HepG2 (cell line): ENCODE data around the gene KIZ. TPM values are rescaled to one million over a fixed set of nuclear protein-coding genes. Genes with fewer than 3 reads are reported as not detected.
A peak's percentile ranks its signal among the peaks of the same experiment; 100 is the strongest.

Experiments
- BRF2 ChIP-seq: sonication (generic); formaldehyde crosslinking; IDR thresholded peaks from 2 replicates; pipeline ENCODE4 v1.8.1; 2022; ENCODE audit warnings: mild to moderate bottlenecking, missing genetic modification reagents
- CBFB ChIP-seq: sonication (generic); formaldehyde crosslinking; IDR thresholded peaks from 2 replicates; pipeline ENCODE4 v1.4.0; 2020; ENCODE audit warnings: missing genetic modification reagents
- HDAC1 ChIP-seq: sonication (generic); formaldehyde crosslinking; IDR thresholded peaks from 2 replicates; pipeline ENCODE4 v1.5.1; 2020; ENCODE audit warnings: mild to moderate bottlenecking, missing genetic modification reagents
- HMGA1 ChIP-seq: sonication (generic); formaldehyde crosslinking; conservative IDR thresholded peaks from 2 replicates; pipeline ENCODE4 v1.4.0; 2020; ENCODE audit warnings: missing genetic modification reagents
- HMGXB4 ChIP-seq, 2 experiments: sonication (generic) in 1 of 2; formaldehyde crosslinking in 1 of 2; IDR thresholded peaks; 2 replicates each; pipeline versions ENCODE4 v1.4.0 to v1.6.1; 2018 to 2020; ENCODE audit warnings: missing genetic modification reagents in 2 of 2, borderline replicate concordance in 1 of 2, low read depth in 1 of 2, mild to moderate bottlenecking in 1 of 2, missing biosample characterization in 1 of 2
- POGK ChIP-seq: sonication (generic); formaldehyde crosslinking; conservative IDR thresholded peaks from 2 replicates; pipeline ENCODE4 v1.8.0; 2022; ENCODE audit warnings: mild to moderate bottlenecking, moderate library complexity, missing genetic modification reagents
- PRMT3 ChIP-seq: sonication (generic); formaldehyde crosslinking; IDR thresholded peaks from 2 replicates; pipeline ENCODE4 v1.8.1; 2022; ENCODE audit warnings: low read depth, mild to moderate bottlenecking, moderate library complexity, missing genetic modification reagents, borderline replicate concordance
- ZBTB42 ChIP-seq: sonication (generic); formaldehyde crosslinking; IDR thresholded peaks from 2 replicates; pipeline ENCODE4 v1.5.0; 2020; ENCODE audit warnings: mild to moderate bottlenecking, missing genetic modification reagents
- ZNF24 ChIP-seq: fragments of 450-650 bp; IDR thresholded peaks from 2 replicates; pipeline ENCODE4 v1.6.1; 2017; ENCODE audit warnings: antibody characterized with exemption, mild to moderate bottlenecking
- ZNF30 ChIP-seq: sonication (generic); formaldehyde crosslinking; IDR thresholded peaks from 2 replicates; pipeline ENCODE4 v1.5.0; 2020; ENCODE audit warnings: mild to moderate bottlenecking, missing genetic modification reagents
- ZNF614 ChIP-seq: IDR thresholded peaks from 2 replicates; pipeline ENCODE4 v1.6.1; 2018; ENCODE audit warnings: missing biosample characterization, missing genetic modification reagents, inconsistent platforms, borderline replicate concordance
- ZNF784 ChIP-seq: sonication (generic); formaldehyde crosslinking; IDR thresholded peaks from 2 replicates; pipeline ENCODE4 v1.5.1; 2020; ENCODE audit warnings: missing genetic modification reagents, mild to moderate bottlenecking, borderline replicate concordance
- ZNF790 ChIP-seq: sonication (generic); formaldehyde crosslinking; IDR thresholded peaks from 2 replicates; pipeline ENCODE4 v1.8.0; 2022; ENCODE audit warnings: missing genetic modification reagents, mild to moderate bottlenecking, borderline replicate concordance
- ZNF878 ChIP-seq: sonication (generic); formaldehyde crosslinking; IDR thresholded peaks from 2 replicates; pipeline ENCODE4 v1.8.1; 2023; ENCODE audit warnings: mild to moderate bottlenecking, missing genetic modification reagents, moderate library complexity
- polyA plus RNA-seq, 8 experiments: library from polyadenylated mRNA; depleted of rRNA in 3 of 8; stranded (reverse) in 7 of 8; unstranded in 1 of 8; fragments of >200 nt; fragmentation: Illumina TruSeq in 4 of 8; extraction: Trizol in 4 of 8; gene quantifications; 2 replicates each; pipeline versions ENCODE4 v1.2.1 to v1.2.3, GENCODE V29; 2011 to 2016; ENCODE audit warnings: low read depth in 4 of 8, missing spikeins in 1 of 8, mixed read lengths in 1 of 8; ENCODE audit not compliant: insufficient read depth in 1 of 8
- total RNA-seq, 5 experiments: library from RNA; depleted of rRNA; stranded (reverse); fragments of >200 nt; fragmentation: Illumina TruSeq; extraction: Trizol; gene quantifications; 2 replicates each; pipeline ENCODE4 v1.2.3, GENCODE V29; 2016; ENCODE audit warnings: low read depth in 1 of 5
- TF ChIP-seq, protein P1 (sequence below): sonication (generic); formaldehyde crosslinking; IDR thresholded peaks from 2 replicates; pipeline ENCODE4 v1.9.0; 2021; ENCODE audit warnings: missing genetic modification reagents, mild to moderate bottlenecking, borderline replicate concordance
- TF ChIP-seq, protein P2 (sequence below): sonication (generic); formaldehyde crosslinking; IDR thresholded peaks from 2 replicates; pipeline ENCODE4 v1.4.0; 2020; ENCODE audit warnings: low read depth, missing genetic modification reagents

Gene KIZ
- total and polyA plus RNA-seq, 2 of the 13 experiments (the other 11 are each of a cell fraction or from before 2014, with no cell fraction given): 46.3 to 114 TPM

- TF ChIP-seq HMGXB4 (CRISPR knock-in tag; IDR thresholded peaks at IDR 0.05; ENCODE audit: borderline replicate concordance in 1 of 2, low read depth in 1 of 2) (peak; percentile 95 to 96), HMGA1 (no peak), ZNF30 (CRISPR knock-in tag) (0 out of 2 replicates have a peak, but pooled peaks have one; percentile 67), POGK (CRISPR knock-in tag) (0 out of 2 replicates have a peak, but pooled peaks have one; percentile 57), ZNF614 (peak; percentile 85; the same call in 1 of the 2 replicates), ZNF878 (CRISPR knock-in tag) (peak; percentile 66; the same call in 1 of the 2 replicates), ZBTB42 (CRISPR knock-in tag) (no peak), PRMT3 (CRISPR knock-in tag) (no peak), ZNF24 (no peak), CBFB (CRISPR knock-in tag) (peak; percentile 85), HDAC1 (CRISPR knock-in tag) (peak; percentile 92), BRF2 (CRISPR knock-in tag) (no peak; the same call in 1 of the 2 replicates), ZNF784 (0 out of 2 replicates have a peak, but pooled peaks have one; percentile 6), ZNF790 (peak; percentile 33; the same call in 1 of the 2 replicates)
- TF ChIP-seq, protein P1, sequence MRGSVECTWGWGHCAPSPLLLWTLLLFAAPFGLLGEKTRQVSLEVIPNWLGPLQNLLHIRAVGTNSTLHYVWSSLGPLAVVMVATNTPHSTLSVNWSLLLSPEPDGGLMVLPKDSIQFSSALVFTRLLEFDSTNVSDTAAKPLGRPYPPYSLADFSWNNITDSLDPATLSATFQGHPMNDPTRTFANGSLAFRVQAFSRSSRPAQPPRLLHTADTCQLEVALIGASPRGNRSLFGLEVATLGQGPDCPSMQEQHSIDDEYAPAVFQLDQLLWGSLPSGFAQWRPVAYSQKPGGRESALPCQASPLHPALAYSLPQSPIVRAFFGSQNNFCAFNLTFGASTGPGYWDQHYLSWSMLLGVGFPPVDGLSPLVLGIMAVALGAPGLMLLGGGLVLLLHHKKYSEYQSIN (CRISPR knock-in tag): no peak
- TF ChIP-seq, protein P2, sequence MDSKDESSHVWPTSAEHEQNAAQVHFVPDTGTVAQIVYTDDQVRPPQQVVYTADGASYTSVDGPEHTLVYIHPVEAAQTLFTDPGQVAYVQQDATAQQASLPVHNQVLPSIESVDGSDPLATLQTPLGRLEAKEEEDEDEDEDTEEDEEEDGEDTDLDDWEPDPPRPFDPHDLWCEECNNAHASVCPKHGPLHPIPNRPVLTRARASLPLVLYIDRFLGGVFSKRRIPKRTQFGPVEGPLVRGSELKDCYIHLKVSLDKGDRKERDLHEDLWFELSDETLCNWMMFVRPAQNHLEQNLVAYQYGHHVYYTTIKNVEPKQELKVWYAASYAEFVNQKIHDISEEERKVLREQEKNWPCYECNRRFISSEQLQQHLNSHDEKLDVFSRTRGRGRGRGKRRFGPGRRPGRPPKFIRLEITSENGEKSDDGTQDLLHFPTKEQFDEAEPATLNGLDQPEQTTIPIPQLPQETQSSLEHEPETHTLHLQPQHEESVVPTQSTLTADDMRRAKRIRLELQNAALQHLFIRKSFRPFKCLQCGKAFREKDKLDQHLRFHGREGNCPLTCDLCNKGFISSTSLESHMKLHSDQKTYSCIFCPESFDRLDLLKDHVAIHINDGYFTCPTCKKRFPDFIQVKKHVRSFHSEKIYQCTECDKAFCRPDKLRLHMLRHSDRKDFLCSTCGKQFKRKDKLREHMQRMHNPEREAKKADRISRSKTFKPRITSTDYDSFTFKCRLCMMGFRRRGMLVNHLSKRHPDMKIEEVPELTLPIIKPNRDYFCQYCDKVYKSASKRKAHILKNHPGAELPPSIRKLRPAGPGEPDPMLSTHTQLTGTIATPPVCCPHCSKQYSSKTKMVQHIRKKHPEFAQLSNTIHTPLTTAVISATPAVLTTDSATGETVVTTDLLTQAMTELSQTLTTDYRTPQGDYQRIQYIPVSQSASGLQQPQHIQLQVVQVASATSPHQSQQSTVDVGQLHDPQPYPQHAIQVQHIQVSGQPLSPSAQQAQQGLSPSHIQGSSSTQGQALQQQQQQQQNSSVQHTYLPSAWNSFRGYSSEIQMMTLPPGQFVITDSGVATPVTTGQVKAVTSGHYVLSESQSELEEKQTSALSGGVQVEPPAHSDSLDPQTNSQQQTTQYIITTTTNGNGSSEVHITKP: 0 out of 2 replicates have a peak, but pooled peaks have one; percentile 62
Measured at GRCh38 chr20:21125849-21126580, at the start of gene KIZ (continued).
